Endodermal cell (in vitro differentiated cells): ENCODE data around the gene NEMP2. TPM values are rescaled to one million over a fixed set of nuclear protein-coding genes. Genes with fewer than 3 reads are reported as not detected.

Source experiments
- DNase-seq: peaks from one replicate; pipeline ENCODE4 v3.0.0-alpha.2; 2017
- H3K27ac ChIP-seq: 2 replicates; pipeline ENCODE4 v1.5.1; 2013; ENCODE audit warnings: mild to moderate bottlenecking, low read depth, low read length, moderate library complexity
- H3K27me3 ChIP-seq: 2 replicates; pipeline ENCODE4 v1.6.1; 2013; ENCODE audit warnings: mild to moderate bottlenecking, low read length, moderate library complexity; ENCODE audit not compliant: insufficient read depth, control insufficient read depth, poor library complexity, severe bottlenecking
- H3K36me3 ChIP-seq: 2 replicates; pipeline ENCODE4 v1.7.0; 2013; ENCODE audit warnings: mild to moderate bottlenecking, low read length, moderate library complexity; ENCODE audit not compliant: control insufficient read depth, insufficient read depth
- H3K4me1 ChIP-seq: one replicate; pipeline ENCODE4 v1.7.0; 2013; ENCODE audit warnings: low read length; ENCODE audit not compliant: control insufficient read depth, insufficient read depth
- H3K4me3 ChIP-seq: 2 replicates; pipeline ENCODE4 v1.5.1; 2013; ENCODE audit warnings: mild to moderate bottlenecking, low read length, moderate library complexity
- H3K9ac ChIP-seq: 2 replicates; pipeline ENCODE4 v1.6.1; 2013; ENCODE audit warnings: mild to moderate bottlenecking, low read length, moderate library complexity; ENCODE audit not compliant: poor library complexity, severe bottlenecking; ENCODE audit errors: extremely low read depth
- H3K9me3 ChIP-seq: 2 replicates; pipeline ENCODE4 v1.6.1; 2013; ENCODE audit warnings: mild to moderate bottlenecking, low read length, moderate library complexity; ENCODE audit not compliant: control insufficient read depth
- H3K27ac Mint-ChIP-seq: 2 replicates; pipeline ENCODE4 v1.8.0; 2020; ENCODE audit warnings: mixed read lengths
- H3K27me3 Mint-ChIP-seq: 2 replicates; pipeline ENCODE4 v1.8.0; 2021; ENCODE audit warnings: mild to moderate bottlenecking, mixed read lengths; ENCODE audit not compliant: insufficient read depth
- H3K36me3 Mint-ChIP-seq: 2 replicates; pipeline ENCODE4 v1.8.0; 2020; ENCODE audit warnings: low read depth, mixed read lengths
- H3K4me1 Mint-ChIP-seq: 2 replicates; pipeline ENCODE4 v1.8.0; 2020; ENCODE audit warnings: mixed read lengths
- H3K4me3 Mint-ChIP-seq: 2 replicates; pipeline ENCODE4 v1.8.0; 2020; ENCODE audit warnings: mild to moderate bottlenecking, moderate library complexity, mixed read lengths
- H3K9me3 Mint-ChIP-seq: 2 replicates; pipeline ENCODE4 v1.8.0; 2020; ENCODE audit warnings: mild to moderate bottlenecking, mixed read lengths
- WGBS, 2 experiments: methylation state at CpG; one replicate each; pipeline versions ENCODE4 v1.1.5 to v1.1.7; 2013; ENCODE audit warnings: missing lambda C conversion rate in 2 of 2, mixed read lengths in 1 of 2; ENCODE audit not compliant: insufficient coverage in 1 of 2, insufficient read length in 1 of 2; 5-methylcytosine and 5-hydroxymethylcytosine counted together
- total RNA-seq, 2 donors: library from RNA; stranded (reverse); fragmentation: NEBNext Ultra II Directional in 1 of 2; extraction: Animal tissue kit (Norgen Biotek cat#: 25700) in 1 of 2; gene quantifications; 2 replicates in 1 of 2; 3 replicates in 1 of 2; pipeline ENCODE4 v1.2.1, GENCODE V29; 2021
- TF ChIP-seq, protein P1 (sequence below): fragments of 200-600 bp; sonication (generic); conservative IDR thresholded peaks from 2 replicates; pipeline ENCODE4 v1.5.0; 2021; ENCODE audit warnings: antibody characterized with exemption, mild to moderate bottlenecking

The NEMP2 gene
- total RNA-seq, 2 donors from 2014 or later = 7.2 to 11.3 TPM

- Histone ChIP-seq H3K27ac (no peak overlapping the region), H3K4me1 (peaks cover 7% of the 10 kb centered on the region), H3K9ac (no peak overlapping the region), H3K9me3 (no peaks in the 10 kb centered on the region), H3K4me3 (no peak overlapping the region), H3K27me3 (no peaks in the 10 kb centered on the region), H3K36me3 (no peaks in the 10 kb centered on the region)
- no peak overlapping the region for H3K4me3 Mint-ChIP-seq
- peaks cover 5% of the 10 kb centered on the region for H3K4me1 Mint-ChIP-seq
- WGBS, 2 experiments = 89 to 94% methylated on average over 6 of the region's 6 CpGs
- H3K27ac Mint-ChIP-seq = no peak overlapping the region
- H3K27me3 Mint-ChIP-seq = no peaks in the 10 kb centered on the region
- H3K36me3 Mint-ChIP-seq = no peaks in the 10 kb centered on the region
- no peaks in the 10 kb centered on the region for H3K9me3 Mint-ChIP-seq
- TF ChIP-seq, protein P1, sequence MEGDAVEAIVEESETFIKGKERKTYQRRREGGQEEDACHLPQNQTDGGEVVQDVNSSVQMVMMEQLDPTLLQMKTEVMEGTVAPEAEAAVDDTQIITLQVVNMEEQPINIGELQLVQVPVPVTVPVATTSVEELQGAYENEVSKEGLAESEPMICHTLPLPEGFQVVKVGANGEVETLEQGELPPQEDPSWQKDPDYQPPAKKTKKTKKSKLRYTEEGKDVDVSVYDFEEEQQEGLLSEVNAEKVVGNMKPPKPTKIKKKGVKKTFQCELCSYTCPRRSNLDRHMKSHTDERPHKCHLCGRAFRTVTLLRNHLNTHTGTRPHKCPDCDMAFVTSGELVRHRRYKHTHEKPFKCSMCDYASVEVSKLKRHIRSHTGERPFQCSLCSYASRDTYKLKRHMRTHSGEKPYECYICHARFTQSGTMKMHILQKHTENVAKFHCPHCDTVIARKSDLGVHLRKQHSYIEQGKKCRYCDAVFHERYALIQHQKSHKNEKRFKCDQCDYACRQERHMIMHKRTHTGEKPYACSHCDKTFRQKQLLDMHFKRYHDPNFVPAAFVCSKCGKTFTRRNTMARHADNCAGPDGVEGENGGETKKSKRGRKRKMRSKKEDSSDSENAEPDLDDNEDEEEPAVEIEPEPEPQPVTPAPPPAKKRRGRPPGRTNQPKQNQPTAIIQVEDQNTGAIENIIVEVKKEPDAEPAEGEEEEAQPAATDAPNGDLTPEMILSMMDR = no peak
- DNase-seq = no peak
These were observed 48.4 kb upstream of the NEMP2 start for GRCh38 chr2:190582736-190583506.

DNA sequence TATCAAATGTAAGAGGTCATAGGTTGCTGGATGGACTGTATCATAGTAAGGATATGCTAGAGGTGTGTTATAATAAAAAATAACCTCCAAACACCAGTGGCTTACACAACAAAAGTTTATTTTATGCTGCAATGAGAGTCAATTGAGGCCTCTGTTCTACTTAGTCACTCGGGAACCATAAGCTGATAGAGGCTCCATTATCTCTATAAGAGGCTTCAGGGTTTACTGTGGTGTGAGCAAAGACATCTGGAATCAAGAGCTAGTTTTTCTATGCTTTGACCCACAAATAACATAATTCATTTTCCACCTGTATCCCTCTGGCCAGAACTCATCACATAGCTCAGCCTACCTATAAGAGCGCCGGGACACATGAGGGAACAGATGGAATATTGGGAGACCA is 47.5 kb upstream of the NEMP2 start:
- Mint-ChIP-seq H3K9me3 (no peaks in the 10 kb centered on the region), H3K36me3 (no peaks in the 10 kb centered on the region), H3K4me3 (no peak overlapping the region), H3K4me1 (peaks cover 5% of the 10 kb centered on the region), H3K27ac (no peak overlapping the region), H3K27me3 (no peaks in the 10 kb centered on the region)
- H3K36me3 ChIP-seq = no peaks in the 10 kb centered on the region
- H3K9me3 ChIP-seq = no peaks in the 10 kb centered on the region
- H3K27ac ChIP-seq = no peak overlapping the region
- no peak overlapping the region for H3K4me3 ChIP-seq
- whole genome bisulfite sequencing, 2 experiments = 80 to 93% methylated on average over 2 to 3 of the region's 3 CpGs
- peaks cover 7% of the 10 kb centered on the region for H3K4me1 ChIP-seq
- no peak for DNase-seq
- TF ChIP-seq, protein P1 = no peak
- no peak overlapping the region for H3K9ac ChIP-seq
- H3K27me3 ChIP-seq = no peaks in the 10 kb centered on the region

DNA sequence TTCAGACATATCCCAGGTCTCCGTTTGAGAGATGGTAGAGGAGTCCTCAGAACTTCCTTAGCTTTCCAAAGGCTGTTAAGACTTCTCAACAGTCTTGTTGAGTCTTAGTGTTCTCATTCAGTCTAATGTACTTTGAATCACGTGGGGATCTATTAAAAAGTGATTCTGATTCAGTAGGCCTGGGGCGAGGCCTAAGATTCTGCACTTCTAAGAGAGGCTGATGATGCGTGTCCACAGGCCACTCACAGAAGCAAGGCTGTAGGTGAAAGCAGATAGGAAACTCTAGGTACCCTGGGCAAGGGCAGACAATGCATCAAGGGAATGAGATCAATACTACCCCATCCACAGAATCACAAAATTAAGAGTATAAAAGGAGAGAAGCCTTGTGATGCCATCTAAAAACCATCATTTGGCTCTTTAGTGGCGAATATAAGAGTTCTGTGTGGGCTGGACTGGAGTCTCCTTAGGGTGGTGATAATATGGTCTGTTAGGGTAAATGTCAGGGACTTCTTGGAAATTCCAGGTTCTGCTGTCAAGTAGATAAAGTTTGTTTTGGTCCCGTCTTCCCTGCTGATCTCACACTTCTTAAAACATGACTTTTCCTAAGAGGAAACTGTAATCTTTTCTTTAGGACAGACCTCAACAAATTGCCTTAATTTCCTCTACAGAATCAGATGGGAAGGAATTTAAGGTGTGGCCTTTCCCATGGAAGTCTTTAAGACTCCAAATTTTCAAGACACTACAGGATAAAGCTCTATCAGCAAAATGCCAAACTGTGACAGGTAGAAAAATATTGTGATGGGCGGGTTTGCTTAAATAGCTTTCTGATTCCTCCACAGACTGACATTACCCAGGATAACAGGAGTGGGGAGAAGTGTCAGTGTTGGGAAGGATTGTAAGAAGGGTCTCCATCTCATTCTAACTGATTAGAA is 45.7 kb upstream of the NEMP2 start:
- Histone ChIP-seq H3K4me3 (no peak overlapping the region), H3K27me3 (no peaks in the 10 kb centered on the region), H3K4me1 (peaks cover 7% of the 10 kb centered on the region), H3K36me3 (no peaks in the 10 kb centered on the region), H3K27ac (no peak overlapping the region), H3K9me3 (no peaks in the 10 kb centered on the region), H3K9ac (no peak overlapping the region)
- Mint-ChIP-seq H3K27ac (no peak overlapping the region), H3K4me3 (no peak overlapping the region), H3K36me3 (no peaks in the 10 kb centered on the region), H3K27me3 (no peaks in the 10 kb centered on the region), H3K9me3 (no peaks in the 10 kb centered on the region), H3K4me1 (peaks cover 5% of the 10 kb centered on the region)
- no peak for DNase-seq
- WGBS, 2 experiments = 93% methylated on average over 3 to 7 of the region's 7 CpGs
- TF ChIP-seq, protein P1 = no peak
